Stimulated activated CD4-positive, alpha-beta T cell treated with anti-CD3 and anti-CD28 coated beads, Interleukin-4, amount 100 ng/mL, for 4 hours (primary cell): ENCODE results near the gene DCAF16.
"Not testable (repeated sequence)": the region's sequence is repeated elsewhere in the genome, so short reads cannot be mapped to it uniquely, and the experiment has no call there.

Experiments used
- DNase-seq, 2 experiments: peaks; one replicate each; pipeline ENCODE4 v3.0.0-alpha.2; 2020

The DCAF16 gene

DNA sequence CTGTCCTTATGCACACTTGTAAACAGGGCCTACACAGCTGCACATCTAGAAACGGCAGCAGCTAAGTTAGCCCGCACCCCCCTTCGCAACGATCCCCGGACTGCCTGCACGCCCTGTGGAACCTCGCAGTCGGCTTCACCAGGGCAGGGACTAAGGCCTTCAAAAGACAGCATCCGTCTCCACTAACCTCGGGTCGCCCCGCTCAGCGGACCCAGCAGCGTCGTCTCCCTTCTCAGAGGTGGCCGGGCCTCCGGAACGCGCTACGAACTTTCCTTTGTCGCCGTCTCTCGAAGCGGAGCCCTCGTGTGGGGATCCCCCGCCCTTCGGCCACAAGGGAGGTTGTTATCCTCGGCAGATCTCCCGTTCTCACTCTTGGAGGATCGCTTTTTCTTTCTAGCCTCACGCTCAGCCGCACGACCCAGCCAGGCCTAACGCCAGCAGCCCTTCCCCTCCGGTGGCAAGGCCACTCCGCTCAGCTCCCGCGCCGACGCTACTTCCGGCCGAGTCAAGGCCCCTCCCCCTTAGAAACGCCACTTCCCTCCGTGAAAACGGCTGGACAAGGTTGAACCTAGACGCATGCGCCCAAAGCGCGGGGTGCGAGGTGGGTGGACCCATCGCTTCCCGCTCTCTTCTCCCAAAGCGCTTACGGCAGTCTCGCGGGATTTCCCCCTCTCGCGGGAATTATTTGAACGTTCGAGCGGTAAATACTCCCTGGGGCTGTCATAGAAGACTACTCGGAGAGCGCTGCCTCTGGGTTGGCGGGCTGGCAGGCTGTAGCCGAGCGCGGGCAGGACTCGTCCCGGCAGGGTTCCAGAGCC is at the start of gene DCAF16, which contains the start of gene NCAPG:
Gene DCAF16, minus strand, starts transcription at position 498 of the 818 bp plus-strand sequence. CDS start 6,616 bp downstream, outside the sequence.
Gene NCAPG, plus strand, starts transcription at position 720 of the 818 bp plus-strand sequence. CDS start 99 bp downstream, outside the sequence.
- peak; percentile 97 to 99 for DNase-seq

DNA sequence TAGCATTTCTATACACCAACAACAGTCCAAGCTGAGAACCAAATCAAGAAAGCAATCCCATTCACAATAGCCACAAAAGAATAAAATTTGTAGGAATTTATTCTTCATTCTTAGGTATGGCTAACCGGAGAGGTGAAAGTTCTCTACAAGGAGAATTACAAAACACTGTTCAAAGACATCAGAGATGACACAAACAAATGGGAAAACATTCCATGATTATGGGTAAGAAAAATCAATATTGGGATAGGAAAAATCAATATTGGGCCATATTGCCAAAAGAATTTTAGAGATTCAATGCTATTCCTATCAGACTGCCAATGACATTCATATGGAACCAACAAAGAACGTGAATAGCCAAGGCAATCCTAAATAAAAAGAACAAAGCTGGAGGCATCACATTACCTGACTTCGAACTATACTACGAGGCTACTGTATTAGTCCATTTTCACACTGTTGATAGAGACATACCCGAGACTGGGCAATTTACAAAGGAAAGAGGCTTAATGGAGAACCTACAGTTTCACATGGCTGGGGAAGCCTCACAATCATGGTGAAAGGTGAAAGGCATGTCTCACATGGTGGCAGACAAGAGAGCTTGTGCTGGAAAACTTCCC is 49.3 kb upstream of the DCAF16 start:
- no peak for DNase-seq

DNA sequence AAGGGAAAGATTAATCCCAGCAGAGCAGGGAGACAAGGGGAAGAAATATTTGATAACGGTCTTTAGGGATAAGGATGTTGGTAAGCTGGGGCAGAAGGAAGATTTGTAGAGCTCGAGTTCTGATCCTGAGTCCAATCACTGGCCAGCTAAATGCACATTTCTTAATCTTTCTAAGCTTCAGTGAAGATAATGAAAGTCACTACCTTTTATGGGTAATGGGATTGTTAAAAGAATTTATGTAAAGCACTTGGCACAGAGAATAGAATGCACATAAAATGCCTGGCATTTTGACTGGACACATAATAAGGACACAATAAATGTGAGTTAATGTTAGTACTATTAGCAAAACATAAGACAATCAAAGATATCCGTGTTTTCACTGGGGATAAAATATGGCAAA is 43.5 kb upstream of the DCAF16 start:
- DNase-seq, result no peak

DNA sequence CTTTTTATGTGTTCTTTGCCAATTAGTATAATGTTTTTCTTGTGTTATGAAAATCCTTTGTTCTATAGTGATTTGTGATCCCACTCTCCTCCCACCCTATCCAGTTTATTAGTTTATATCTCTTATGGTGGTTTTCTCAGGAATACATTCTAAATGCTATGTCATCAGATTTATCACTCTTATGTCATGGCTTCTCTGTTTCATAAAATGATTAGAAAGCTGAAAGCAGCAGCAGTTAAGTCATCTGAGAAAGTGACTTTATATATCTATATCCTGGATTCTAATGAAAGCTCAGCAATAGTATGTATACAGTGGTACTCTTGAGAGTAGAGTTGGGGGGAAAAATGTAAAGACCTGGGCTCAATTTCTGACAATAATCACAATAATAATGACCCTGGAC is 41.4 kb upstream of the DCAF16 start:
- DNase-seq, result no peak

DNA sequence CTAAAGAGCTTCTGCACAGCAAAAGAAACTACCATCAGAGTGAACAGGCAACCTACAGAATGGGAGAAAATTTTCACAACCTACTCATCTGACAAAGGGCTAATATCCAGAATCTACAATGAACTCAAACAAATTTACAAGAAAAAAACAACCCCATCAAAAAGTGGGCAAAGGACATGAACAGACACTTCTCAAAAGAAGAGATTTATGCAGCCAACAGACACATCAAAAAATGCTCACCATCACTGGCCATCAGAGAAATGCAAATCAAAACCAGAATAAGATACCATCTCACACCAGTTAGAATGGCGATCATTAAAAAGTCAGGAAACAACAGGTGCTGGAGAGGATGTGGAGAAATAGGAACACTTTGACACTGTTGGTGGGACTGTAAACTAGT is 39.7 kb upstream of the DCAF16 start:
- DNase-seq, result not testable (repeated sequence)

DNA sequence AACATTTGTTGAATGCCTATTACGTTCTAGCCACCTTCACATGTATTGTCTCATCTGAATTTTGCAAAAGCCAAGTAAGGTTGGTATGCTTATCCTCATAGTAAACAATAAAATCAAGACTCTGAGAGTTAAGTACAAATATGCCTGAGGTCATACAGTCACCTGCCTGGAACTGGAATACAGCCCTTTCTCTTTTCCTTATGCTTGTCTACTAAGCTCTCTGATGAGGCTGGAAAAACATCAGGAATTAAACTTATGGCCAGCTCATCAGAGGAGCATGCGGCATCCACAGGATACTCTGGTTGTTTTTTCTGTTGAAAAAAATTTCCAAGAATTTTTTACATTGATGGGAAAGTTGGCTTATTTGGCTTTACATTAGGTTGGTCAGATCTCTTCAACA is 35.7 kb upstream of the DCAF16 start:
- DNase-seq, result no peak

DNA sequence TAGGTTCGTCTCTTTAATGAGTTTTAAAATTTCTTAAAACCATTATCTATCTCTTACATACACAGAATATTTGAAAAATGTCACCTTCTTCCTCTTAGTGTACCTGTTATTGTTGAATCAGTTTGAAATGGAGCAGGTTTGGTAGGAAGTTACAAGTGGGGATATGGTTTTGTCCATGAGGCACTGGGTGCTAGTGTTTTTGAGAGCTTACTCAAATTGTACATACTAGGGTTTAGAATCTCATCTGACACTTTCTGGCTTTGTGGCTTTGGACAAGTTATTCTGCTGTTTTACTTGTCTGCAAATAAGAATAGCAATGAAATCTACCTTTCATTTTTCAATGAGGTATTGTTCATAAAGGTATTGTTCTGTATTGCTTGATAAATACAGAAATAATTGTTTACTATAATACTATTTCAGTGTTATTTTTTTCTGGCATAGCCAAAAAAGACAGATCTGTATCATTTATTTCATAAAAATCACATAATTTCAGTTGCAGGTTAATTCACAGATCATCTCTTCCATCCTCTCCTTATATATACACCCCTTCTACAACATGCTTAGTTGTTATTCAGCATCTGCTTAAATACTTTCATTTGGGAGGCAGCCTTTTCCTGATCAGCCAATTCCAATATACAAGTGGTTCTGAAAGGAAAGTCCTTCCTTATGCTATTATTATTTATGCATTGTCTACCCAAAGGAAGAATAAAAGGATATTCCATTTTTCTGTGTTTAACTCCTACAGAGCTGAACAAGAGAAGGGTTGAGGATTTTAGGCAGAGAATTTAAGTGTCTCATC is 13.5 kb upstream of the DCAF16 start:
- no peak for DNase-seq

DNA sequence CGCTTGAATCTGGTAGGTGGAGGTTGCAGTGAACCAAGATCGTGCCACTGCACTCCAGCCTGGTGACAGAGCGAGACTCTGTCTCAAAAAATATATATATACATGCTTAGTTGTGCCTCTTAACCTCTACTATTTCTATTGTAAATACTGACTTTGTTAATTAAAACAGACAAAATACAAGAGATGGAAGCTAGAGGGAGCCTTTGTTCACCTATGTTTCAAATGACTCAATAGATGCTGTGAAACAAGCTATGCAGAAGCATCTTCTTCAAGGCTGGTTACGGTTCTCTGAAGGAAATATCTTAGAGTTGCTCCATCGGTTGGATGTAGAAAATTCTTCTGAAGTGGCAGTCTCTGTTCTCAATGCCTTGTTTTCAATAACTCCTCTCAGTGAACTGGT is 6.5 kb upstream of the DCAF16 start:
- DNase-seq, result no peak

DNA sequence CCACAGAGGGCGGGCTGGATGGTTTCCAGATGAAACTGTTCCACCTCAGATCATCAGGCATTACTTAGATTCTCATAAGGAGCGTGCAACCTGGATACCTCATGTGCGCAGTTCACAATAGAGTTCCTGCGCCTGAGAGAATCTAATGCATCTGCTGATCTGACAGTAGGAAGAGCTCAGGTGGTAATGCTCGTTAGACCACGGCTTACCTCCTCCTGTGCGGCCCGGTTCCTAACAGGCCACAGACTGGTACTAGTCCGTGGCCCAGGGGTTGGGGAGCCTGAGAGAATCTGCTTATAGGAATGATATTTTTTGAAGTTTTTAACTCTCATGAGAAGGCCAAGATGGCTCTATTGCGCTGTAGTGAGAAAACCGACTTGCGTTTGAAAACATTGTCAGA is 5.6 kb upstream of the DCAF16 start:
- no peak for DNase-seq

DNA sequence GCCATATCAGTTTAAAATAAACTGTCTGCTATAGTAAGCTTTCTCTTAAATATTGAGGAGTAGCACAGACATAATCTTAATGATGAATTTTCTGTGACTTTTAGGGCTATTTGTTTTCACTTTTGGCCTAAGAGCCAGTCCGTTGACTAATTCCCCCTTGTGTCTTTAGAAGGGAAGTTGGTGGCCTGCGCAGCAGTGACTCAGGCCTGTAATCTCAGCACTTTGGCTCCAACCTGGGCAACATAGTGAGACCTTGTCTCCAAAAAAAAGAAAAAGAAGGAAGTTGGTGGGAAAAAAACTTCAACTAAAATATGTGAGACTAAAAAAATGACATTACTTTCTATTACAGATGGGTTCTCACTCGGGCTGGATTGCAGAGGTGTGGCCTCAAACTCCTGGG is 3.6 kb upstream of the DCAF16 start:
- no peak for DNase-seq

DNA sequence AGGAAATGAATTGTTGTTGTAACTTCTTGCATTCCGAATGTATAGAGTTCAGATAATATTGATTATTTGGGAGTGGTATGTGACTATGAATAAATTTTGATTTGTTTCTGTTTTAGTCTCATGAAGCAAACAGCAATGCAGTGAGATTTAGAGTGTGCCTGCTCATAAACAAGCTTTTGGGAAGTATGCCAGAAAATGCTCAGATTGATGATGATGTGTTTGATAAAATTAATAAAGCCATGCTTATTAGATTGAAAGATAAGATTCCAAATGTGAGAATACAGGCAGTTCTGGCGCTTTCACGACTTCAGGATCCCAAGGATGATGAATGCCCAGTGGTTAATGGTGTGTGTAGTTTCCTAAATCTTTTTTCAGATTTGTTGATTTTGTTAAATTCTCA is 2.2 kb upstream of the DCAF16 start:
- DNase-seq, result no peak

DNA sequence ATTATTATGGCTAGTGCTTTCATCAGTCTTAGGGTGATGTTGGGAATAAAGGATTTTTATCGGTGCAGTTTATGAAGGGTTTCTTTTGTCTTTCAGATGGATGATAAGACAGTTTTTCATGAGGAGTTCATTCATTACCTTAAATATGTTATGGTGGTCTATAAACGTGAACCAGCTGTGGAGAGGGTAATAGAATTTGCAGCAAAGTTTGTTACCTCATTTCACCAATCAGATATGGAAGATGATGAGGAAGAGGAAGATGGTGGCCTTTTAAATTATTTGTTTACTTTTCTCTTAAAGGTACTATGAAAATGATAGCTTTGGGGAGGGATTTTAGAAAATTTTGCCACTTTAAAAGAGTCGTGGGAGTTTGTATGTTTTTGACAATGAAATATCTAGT is 1.6 kb upstream of the DCAF16 start:
- no peak for DNase-seq

DNA sequence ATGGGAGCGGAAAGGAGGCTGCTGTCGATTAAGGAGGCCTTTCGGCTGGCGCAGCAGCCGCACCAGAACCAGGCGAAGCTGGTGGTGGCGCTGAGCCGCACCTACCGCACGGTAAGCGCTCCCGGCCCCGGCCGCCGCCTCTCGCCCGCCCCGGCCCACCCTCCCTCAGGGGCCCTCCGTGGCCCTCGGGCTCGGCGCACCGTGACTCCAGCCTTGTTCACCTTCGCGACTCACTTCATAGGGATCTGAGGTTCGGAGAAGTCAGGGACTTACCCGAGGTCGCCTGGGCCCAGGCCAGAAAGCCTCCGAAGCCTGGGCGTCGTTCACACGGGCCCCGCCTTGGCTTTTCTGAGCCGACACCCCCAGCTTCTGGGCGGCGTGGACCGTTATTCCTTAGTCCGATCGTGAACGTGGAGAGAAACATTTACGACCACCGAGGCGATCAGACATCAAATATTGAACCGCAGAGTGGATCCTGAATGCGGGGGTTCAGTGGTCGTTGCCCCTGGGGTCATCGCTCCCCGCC is 584 bp upstream of the DCAF16 start:
- DNase-seq, result no peak

DNA sequence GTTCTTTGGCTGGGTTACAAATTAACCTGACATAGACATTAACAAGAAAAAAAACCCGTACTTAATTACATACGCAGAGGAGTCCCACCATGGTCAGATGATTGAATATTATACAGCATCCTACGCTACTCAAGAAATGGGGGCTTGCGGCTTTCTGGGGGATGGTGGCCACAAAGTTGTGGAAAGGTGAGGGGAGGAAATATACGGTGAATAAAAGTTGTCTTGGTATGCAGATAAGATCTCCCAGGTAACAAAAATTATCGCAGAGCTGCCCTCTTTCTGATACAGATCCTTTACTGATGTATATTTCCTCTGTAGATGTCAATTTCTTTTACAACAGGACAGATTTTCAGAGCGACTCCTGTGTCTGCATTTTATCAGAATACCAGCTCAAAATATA is 890 bp downstream of the DCAF16 start:
- no peak for DNase-seq

DNA sequence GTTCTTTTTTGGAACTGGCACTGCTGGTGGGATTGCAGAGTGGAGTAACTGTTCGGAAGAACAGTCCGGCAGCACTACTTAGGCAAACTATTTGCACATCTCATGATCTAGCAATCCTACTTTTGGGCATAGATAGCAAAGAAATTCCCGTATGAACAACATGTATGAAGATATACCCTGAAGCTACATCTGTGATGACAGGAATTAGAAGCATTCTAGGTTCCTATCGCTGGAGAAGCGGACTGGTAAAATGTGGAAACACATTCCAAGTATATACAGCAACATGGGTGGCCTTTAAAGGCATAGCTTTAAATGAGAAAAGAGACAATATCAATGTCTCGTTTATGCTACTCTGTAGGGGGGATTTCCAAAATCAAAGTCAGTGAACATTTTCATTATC is 3.1 kb downstream of the DCAF16 start:
- no peak for DNase-seq

DNA sequence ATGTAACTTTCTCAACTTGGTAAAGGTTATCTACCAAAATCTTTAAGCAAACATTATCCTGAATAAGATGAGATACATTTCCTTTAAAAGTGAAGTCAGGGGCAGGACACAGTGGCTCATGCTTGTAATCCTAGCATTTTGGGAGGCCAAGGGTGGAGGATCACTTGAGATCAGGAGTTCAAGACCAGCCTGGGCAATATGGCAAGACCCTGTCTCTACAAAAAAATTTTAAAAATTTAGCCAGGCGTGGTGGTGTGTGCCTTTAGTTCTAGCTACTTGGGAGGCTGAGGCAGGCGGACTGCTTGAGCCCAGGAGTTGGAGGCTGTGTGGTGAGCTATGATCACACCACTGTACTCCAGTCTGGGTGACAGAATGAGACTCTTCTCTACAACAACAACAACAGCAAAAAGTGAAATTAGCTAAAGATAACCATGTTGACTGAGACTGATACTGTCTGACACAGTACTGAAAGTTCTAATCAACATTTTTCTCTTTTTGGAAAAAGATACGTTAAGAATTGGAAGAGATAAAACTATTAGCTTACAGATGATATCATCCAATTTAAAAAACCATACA is 4.9 kb downstream of the DCAF16 start:
- DNase-seq, result no peak

DNA sequence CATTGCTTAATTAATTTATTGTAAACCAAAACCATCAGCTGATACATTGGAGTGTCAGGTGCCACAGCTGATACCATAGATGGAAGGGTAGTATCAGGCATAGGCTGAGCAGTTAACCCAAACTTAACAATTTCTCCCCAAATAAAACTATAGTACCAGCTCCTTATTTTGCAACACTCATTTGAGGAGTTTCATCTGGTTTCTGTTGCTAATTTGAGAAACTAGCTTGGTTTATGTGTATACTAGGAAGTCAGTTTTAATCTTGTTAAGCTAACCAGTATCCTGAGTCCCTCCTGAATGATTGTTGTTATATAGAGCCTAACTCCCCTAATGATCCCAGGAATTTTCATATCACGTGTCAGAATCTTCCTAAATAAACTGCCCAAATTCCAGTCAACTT is 12.7 kb downstream of the DCAF16 start:
- no peak for DNase-seq

DNA sequence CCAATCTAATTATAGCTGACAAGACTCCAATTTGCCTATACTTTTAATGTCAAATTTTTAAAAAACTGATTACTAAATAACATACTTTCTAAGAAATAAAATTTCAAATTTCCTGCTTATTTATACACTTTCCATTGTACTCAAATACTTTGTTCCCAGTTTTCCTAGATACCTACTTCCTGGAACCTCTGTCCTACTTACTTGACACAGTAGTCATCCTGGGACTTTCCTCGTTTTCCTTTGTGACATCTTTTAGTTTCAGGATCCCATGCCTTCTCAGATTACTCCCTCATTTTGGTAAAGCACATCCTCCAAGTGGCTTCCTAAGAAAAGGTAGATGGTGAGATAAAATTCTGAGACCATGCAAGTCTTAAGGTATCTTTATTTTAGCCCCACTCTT is 15.8 kb downstream of the DCAF16 start:
- no peak for DNase-seq

DNA sequence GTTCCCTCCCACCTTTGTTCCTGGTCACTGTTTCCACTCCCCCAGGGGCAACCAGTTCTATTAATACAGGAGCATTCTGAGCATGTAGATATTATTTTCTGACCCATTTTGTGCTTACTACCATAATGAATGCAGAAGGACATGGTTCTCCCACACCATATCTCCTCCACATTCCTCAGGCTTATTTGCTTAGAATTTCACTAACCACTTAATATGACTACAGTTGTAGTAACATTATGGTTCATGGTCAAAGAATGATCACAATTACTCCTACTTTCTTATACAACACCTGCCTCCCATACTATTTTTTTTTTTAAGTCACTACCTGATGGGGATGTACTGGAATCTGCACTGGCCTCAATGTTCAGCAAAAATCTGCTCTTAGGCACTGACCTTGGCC is 21.6 kb downstream of the DCAF16 start:
- no peak for DNase-seq

DNA sequence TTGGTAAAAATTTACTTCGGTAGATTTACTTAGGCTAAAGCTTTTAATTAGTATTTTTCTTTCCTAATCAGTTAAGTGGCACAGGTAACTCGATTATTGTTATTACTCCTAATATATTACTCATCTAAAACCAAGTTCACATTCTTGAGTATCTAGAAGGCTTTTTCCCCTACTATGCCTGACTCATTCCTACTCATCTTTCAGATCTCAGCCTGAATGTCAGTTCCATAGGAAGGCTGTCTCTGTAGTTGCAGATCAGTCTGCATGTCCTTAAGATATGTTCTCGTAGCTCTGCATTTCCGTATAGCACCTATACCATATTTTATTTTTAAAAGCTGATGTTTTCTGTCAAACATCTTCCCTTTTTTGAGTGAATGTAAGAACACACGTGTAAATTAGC is 23.2 kb downstream of the DCAF16 start:
- DNase-seq, result no peak

DNA sequence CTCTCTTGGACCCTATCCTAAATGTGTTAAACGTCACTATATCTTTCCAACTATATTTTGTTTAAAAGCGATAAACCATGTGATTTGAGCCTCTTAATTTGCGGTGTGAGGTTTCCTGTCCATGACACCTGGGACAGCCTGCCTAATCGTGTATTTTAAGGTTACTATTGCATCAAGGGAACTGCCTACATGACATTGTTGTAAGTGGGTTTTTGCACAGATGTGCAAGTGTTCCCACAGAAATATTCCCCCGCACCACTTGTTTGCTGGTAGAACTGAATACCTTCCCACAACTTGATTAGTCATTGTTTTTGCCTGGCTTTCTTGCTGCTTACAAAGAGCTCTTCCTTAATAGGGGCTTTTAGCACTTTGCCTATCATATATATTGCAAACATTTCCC is 24.0 kb downstream of the DCAF16 start:
- no peak for DNase-seq

DNA sequence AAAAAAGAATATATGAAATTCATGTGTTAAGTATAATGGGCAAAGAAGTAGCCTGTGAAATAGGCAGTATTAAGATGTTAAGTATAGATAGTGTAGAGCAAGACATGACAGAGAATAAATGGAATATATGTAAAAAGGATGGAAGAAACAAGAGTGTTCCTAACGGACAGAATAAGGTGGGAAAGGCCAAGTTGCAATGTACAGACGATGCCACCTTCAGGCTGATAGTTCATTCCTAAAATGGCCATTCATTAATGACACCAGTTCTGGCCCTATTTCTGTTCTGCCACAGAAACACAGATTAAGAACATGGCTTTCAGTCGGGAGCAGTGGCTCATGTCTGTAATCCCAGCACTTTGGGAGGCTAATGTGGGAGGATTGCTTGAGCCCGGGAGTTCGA is 24.7 kb downstream of the DCAF16 start:
- DNase-seq, result no peak
